ENCODE results near the gene NAGK. TPM values are rescaled to one million over a fixed set of nuclear protein-coding genes. Genes with fewer than 3 reads are reported as not detected.
"Not testable (repeated sequence)": the region's sequence is repeated elsewhere in the genome, so short reads cannot be mapped to it uniquely, and the experiment has no call there.

NAGK gene
- 210 and 221 TPM in 2 replicates for total RNA-seq
- total RNA-seq (2013): 125 TPM
- 230 and 270 TPM in 2 replicates for polyA plus RNA-seq
- polyA minus RNA-seq: 69.7 and 82.4 TPM in 2 replicates

DNA sequence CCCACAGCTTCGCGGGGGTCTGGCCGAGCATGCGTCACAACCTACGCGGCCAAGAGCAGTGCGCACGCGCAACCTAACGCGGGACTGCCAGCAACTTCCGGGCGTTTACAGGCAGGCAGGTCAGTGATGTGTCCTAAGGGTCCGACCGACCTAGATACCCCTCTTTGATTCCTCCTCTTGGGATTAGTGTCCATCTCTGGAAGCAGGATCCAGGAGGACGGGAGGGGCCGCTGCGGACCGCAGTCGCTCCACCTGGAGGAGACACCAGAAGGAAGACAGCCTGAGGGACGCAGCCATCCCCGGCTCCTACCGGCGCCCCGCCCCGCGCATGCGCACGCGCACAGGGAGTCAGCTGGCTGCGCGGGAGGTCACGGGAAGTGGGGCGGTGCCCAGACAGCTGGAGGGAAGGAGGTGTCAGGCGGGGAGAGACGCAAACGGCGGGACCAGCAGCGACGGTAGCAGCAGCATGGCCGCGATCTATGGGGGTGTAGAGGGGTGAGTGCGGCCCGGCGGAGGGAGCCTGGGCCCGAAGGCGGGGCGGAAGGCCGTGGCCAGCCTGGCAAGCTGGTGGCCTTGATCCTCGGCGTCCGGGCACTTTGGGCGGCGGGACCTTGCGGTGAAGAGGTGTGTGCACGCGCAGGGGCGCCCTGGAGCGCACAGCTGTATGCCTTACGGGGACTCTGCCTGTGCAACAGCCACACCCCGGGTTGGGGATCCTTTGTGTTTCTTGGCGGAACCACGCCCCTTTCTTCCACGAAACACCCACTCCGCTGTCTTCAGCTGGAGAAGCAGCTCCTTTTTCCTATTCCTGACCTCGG, at the start of gene NAGK:
NAGK (plus strand) TSS at position 431 of the 818 bp plus-strand sequence; CDS start at position 467, 36 bp downstream.
- POLR2A ChIA-PET: interaction anchor here (0.6 to 5.9 kb wide), 6 partner anchors 9 to 159 kb away, joined by 3 to 52 read pairs (median 4); partner anchors contain the start of genes MCEE, MPHOSPH10 and PAIP2B
- H3K4me2 ChIP-seq (replicated peaks; ENCODE audit: low read depth, low read length, poor library complexity, severe bottlenecking): peak within 1 kb of the TSS; percentile 96
- Mint-ChIP-seq H3K4me1 (peaks cover 87% of the 10 kb centered on the region), H3K9me3 (ENCODE audit: insufficient read depth) (no peaks in the 10 kb centered on the region), H3K4me3 (peak within 1 kb of the TSS; percentile 99), H3K27ac (peak within 1 kb of the TSS; percentile 100), H3K27me3 (no peaks in the 10 kb centered on the region)
- H3K9ac ChIP-seq (ENCODE audit: low read length): peak within 1 kb of the TSS; percentile 97
- DNase-seq (peak; percentile 99), ATAC-seq (ENCODE audit: low read depth) (peak; percentile 74)
- peaks cover 42% of the 10 kb centered on the region for H3K79me2 ChIP-seq (ENCODE audit: control insufficient read depth, insufficient read depth, low read length)
- TF ChIP-seq, protein P1, sequence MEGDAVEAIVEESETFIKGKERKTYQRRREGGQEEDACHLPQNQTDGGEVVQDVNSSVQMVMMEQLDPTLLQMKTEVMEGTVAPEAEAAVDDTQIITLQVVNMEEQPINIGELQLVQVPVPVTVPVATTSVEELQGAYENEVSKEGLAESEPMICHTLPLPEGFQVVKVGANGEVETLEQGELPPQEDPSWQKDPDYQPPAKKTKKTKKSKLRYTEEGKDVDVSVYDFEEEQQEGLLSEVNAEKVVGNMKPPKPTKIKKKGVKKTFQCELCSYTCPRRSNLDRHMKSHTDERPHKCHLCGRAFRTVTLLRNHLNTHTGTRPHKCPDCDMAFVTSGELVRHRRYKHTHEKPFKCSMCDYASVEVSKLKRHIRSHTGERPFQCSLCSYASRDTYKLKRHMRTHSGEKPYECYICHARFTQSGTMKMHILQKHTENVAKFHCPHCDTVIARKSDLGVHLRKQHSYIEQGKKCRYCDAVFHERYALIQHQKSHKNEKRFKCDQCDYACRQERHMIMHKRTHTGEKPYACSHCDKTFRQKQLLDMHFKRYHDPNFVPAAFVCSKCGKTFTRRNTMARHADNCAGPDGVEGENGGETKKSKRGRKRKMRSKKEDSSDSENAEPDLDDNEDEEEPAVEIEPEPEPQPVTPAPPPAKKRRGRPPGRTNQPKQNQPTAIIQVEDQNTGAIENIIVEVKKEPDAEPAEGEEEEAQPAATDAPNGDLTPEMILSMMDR (IDR thresholded peaks at IDR 0.05): no peak
- TF ChIP-seq EZH2 (IDR thresholded peaks at IDR 0.05; ENCODE audit: borderline replicate concordance, insufficient read depth, low read depth, low read length, poor library complexity, severe bottlenecking): no peak
- H3K27ac ChIP-seq (ENCODE audit: low read length in 2 of 2): peak within 1 kb of the TSS; percentile 98 to 99
- H4K20me1 ChIP-seq (ENCODE audit: control insufficient read depth, insufficient read depth, low read length, poor library complexity, severe bottlenecking): no peaks in the 10 kb centered on the region
- H2AFZ ChIP-seq (ENCODE audit: insufficient read depth, low read depth, low read length, poor library complexity, severe bottlenecking): peak within 1 kb of the TSS; percentile 88
- H3K36me3 ChIP-seq (replicated peaks in 1 of 2; ENCODE audit: control extremely low read depth in 1 of 2, control insufficient read depth in 1 of 2, extremely low read depth in 1 of 2, insufficient read depth in 2 of 2, low read length in 1 of 2): peaks cover 0 to 9% of the 10 kb centered on the region in 2 experiments
- H3K4me1 ChIP-seq (ENCODE audit: control insufficient read depth in 2 of 2, insufficient read depth in 2 of 2, low read length in 2 of 2): peaks cover 79 to 84% of the 10 kb centered on the region in 2 donors
- WGBS (ENCODE audit: insufficient coverage): under 1% methylated on average over 61 of the region's 66 CpGs
- intact Hi-C loops (cut with micrococcal nuclease): loop anchor here (1.0 to 5.0 kb wide), 9 partner anchors 20 to 821 kb away; partner anchors contain the start of genes ANKRD53, MCEE, MPHOSPH10 and PAIP2B
- H3K9me3 ChIP-seq (ENCODE audit: control extremely low read depth in 1 of 3, control insufficient read depth in 2 of 3, insufficient read depth in 1 of 3, low read length in 2 of 3): no peaks in the 10 kb centered on the region
- H3K27me3 ChIP-seq (replicated peaks in 1 of 4; ENCODE audit: control extremely low read depth in 1 of 4, control insufficient read depth in 3 of 4, insufficient read depth in 4 of 4, low read length in 3 of 4): no peaks in the 10 kb centered on the region
- CTCF ChIA-PET: interaction anchor here (0.6 to 6.7 kb wide), 13 partner anchors 9 to 351 kb away, joined by 3 to 43 read pairs (median 5); partner anchors contain the start of genes MCEE and MPHOSPH10
- peak within 1 kb of the TSS; percentile 69 to 99 (median 91) for H3K4me3 ChIP-seq (ENCODE audit: control extremely low read depth in 1 of 5, extremely low read depth in 1 of 5, insufficient read depth in 1 of 5, low read depth in 2 of 5, low read length in 4 of 5)

DNA sequence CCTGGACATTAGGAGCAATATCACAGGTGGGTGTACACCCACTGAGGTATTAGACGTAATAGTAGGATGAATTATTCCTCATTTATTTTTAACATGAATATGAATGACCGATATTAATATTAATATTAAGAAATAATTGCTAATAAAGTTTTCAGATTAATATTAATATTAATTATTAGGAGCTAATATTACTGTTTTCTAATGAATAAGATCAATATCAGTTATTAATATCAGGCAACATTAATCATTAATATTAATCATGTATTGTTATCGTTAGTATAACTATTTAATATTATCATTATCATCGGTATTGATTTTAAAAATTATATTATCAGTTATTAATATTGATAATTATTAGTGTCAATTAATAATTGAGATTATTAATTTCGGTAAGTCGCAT, 48.5 kb upstream of the NAGK start:
- H3K27me3 ChIP-seq (replicated peaks in 1 of 4; ENCODE audit: control extremely low read depth in 1 of 4, control insufficient read depth in 3 of 4, insufficient read depth in 4 of 4, low read length in 3 of 4); H3K4me2 ChIP-seq (replicated peaks; ENCODE audit: low read depth, low read length, poor library complexity, severe bottlenecking); H4K20me1 ChIP-seq (ENCODE audit: control insufficient read depth, insufficient read depth, low read length, poor library complexity, severe bottlenecking); H3K27ac ChIP-seq (ENCODE audit: low read length in 2 of 2); H3K79me2 ChIP-seq (ENCODE audit: control insufficient read depth, insufficient read depth, low read length); H3K4me1 ChIP-seq (ENCODE audit: control insufficient read depth in 2 of 2, insufficient read depth in 2 of 2, low read length in 2 of 2); H3K9me3 ChIP-seq (ENCODE audit: control extremely low read depth in 1 of 3, control insufficient read depth in 2 of 3, insufficient read depth in 1 of 3, low read length in 2 of 3); POLR2A ChIA-PET; H3K4me3 Mint-ChIP-seq; H3K9me3 Mint-ChIP-seq (ENCODE audit: insufficient read depth); H3K36me3 ChIP-seq (replicated peaks in 1 of 2; ENCODE audit: control extremely low read depth in 1 of 2, control insufficient read depth in 1 of 2, extremely low read depth in 1 of 2, insufficient read depth in 2 of 2, low read length in 1 of 2); H3K9ac ChIP-seq (ENCODE audit: low read length); intact Hi-C loops (cut with micrococcal nuclease); H3K4me3 ChIP-seq (ENCODE audit: control extremely low read depth in 1 of 5, extremely low read depth in 1 of 5, insufficient read depth in 1 of 5, low read depth in 2 of 5, low read length in 4 of 5); H3K4me1 Mint-ChIP-seq; H3K27me3 Mint-ChIP-seq; ATAC-seq (ENCODE audit: low read depth); H3K27ac Mint-ChIP-seq; H2AFZ ChIP-seq (ENCODE audit: insufficient read depth, low read depth, low read length, poor library complexity, severe bottlenecking); DNase-seq: not testable (repeated sequence)
- CTCF ChIA-PET: interaction anchor here (0.7 to 2.0 kb wide), 2 partner anchors 18 to 47 kb away, joined by 3 to 6 read pairs; no protein-coding TSS in a partner anchor
- 94% methylated on average over 2 of the region's 6 CpGs for WGBS (ENCODE audit: insufficient coverage)

DNA sequence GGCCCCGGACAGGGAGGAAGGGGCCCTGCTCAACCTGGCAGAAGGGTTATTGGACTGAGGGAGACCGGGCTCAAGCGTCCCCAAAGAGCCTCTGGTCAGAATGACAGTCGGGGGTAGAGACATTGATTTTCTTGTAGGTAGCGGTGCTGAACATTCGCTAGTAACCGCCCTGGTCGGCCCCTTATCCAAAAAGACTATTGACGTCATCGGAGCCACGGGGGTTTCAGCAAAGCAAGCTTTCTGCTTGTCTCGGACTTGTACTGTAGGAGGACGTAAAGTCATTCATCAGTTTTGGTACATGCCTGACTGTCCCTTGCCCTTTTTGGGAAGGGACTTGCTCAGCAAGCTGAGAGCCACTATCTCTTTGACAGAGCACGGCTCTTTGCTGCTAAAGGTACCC, 47.1 kb upstream of the NAGK start:
- H3K4me1 Mint-ChIP-seq; H3K79me2 ChIP-seq (ENCODE audit: control insufficient read depth, insufficient read depth, low read length); H3K4me3 Mint-ChIP-seq; H3K36me3 ChIP-seq (replicated peaks in 1 of 2; ENCODE audit: control extremely low read depth in 1 of 2, control insufficient read depth in 1 of 2, extremely low read depth in 1 of 2, insufficient read depth in 2 of 2, low read length in 1 of 2); H3K9me3 ChIP-seq (ENCODE audit: control extremely low read depth in 1 of 3, control insufficient read depth in 2 of 3, insufficient read depth in 1 of 3, low read length in 2 of 3); H3K4me2 ChIP-seq (replicated peaks; ENCODE audit: low read depth, low read length, poor library complexity, severe bottlenecking); H3K4me1 ChIP-seq (ENCODE audit: control insufficient read depth in 2 of 2, insufficient read depth in 2 of 2, low read length in 2 of 2); H3K27ac ChIP-seq (ENCODE audit: low read length in 2 of 2); ATAC-seq (ENCODE audit: low read depth); H3K9me3 Mint-ChIP-seq (ENCODE audit: insufficient read depth); POLR2A ChIA-PET; H4K20me1 ChIP-seq (ENCODE audit: control insufficient read depth, insufficient read depth, low read length, poor library complexity, severe bottlenecking); DNase-seq; H3K4me3 ChIP-seq (ENCODE audit: control extremely low read depth in 1 of 5, extremely low read depth in 1 of 5, insufficient read depth in 1 of 5, low read depth in 2 of 5, low read length in 4 of 5); H3K27ac Mint-ChIP-seq; H3K27me3 Mint-ChIP-seq; intact Hi-C loops (cut with micrococcal nuclease); H3K27me3 ChIP-seq (replicated peaks in 1 of 4; ENCODE audit: control extremely low read depth in 1 of 4, control insufficient read depth in 3 of 4, insufficient read depth in 4 of 4, low read length in 3 of 4); H3K9ac ChIP-seq (ENCODE audit: low read length); H2AFZ ChIP-seq (ENCODE audit: insufficient read depth, low read depth, low read length, poor library complexity, severe bottlenecking): not testable (repeated sequence)
- 92% methylated on average over 11 of the region's 14 CpGs for WGBS (ENCODE audit: insufficient coverage)
- CTCF ChIA-PET: interaction anchor here (2.0 kb wide), 1 partner anchor 19 kb away, joined by 6 read pairs; no protein-coding TSS in a partner anchor
